Liver (tissue), 9 donors: ENCODE data around the gene MAPK1. TPM values are rescaled to one million over a fixed set of nuclear protein-coding genes. Genes with fewer than 3 reads are reported as not detected.

Experiments
- DNase-seq: peaks from one replicate; pipeline ENCODE4 v3.0.0-alpha.2; 2017; ENCODE audit warnings: low spot score
- H3K27ac ChIP-seq, 2 donors: one replicate each; pipeline ENCODE4 v1.7.0; 2013; ENCODE audit warnings: inconsistent platforms in 2 of 2, low read length in 2 of 2, control low read depth in 1 of 2, low read depth in 1 of 2, mild to moderate bottlenecking in 1 of 2
- H3K27me3 ChIP-seq, 4 donors: one replicate each; pipeline versions ENCODE4 v1.6.1 to v1.7.0; 2013; ENCODE audit warnings: low read length in 3 of 4, inconsistent platforms in 1 of 4, mild to moderate bottlenecking in 1 of 4, moderate library complexity in 1 of 4; ENCODE audit not compliant: control insufficient read depth in 4 of 4, insufficient read depth in 4 of 4
- H3K36me3 ChIP-seq, 4 donors: one replicate each; pipeline versions ENCODE4 v1.6.1 to v1.7.0; 2013; ENCODE audit warnings: low read length in 3 of 4, mild to moderate bottlenecking in 3 of 4, low read depth in 1 of 4, moderate library complexity in 1 of 4; ENCODE audit not compliant: control insufficient read depth in 4 of 4, insufficient read depth in 3 of 4
- H3K4me1 ChIP-seq, 4 donors: one replicate each; pipeline versions ENCODE4 v1.6.1 to v1.7.0; 2013; ENCODE audit warnings: low read length in 3 of 4, mild to moderate bottlenecking in 3 of 4, moderate library complexity in 1 of 4; ENCODE audit not compliant: control insufficient read depth in 4 of 4, insufficient read depth in 4 of 4
- H3K4me3 ChIP-seq, 3 donors: one replicate each; pipeline versions ENCODE4 v1.6.1 to v1.7.0; 2013; ENCODE audit warnings: low read length in 3 of 3, control low read depth in 1 of 3, low read depth in 1 of 3, mild to moderate bottlenecking in 1 of 3
- H3K9ac ChIP-seq, 2 donors: one replicate each; pipeline ENCODE4 v1.7.0; 2013; ENCODE audit warnings: low read length in 2 of 2, mild to moderate bottlenecking in 2 of 2, moderate library complexity in 2 of 2, control low read depth in 1 of 2, low read depth in 1 of 2
- H3K9me3 ChIP-seq, 4 donors: one replicate each; pipeline versions ENCODE4 v1.6.1 to v1.7.0; 2013; ENCODE audit warnings: low read length in 3 of 4; ENCODE audit not compliant: control insufficient read depth in 4 of 4
- EGR1 ChIP-seq, 2 donors: IDR thresholded peaks; 2 replicates each; pipeline ENCODE4 v1.6.1; 2016 to 2018; ENCODE audit warnings: antibody characterized with exemption in 2 of 2, low read depth in 2 of 2
- FOXA1 ChIP-seq: IDR thresholded peaks from 2 replicates; pipeline ENCODE4 v1.6.1; 2016; ENCODE audit warnings: antibody characterized with exemption
- FOXA2 ChIP-seq: IDR thresholded peaks from 2 replicates; pipeline ENCODE4 v1.6.1; 2016; ENCODE audit warnings: antibody characterized with exemption
- GABPA ChIP-seq, 2 donors: IDR thresholded peaks in 1 of 2; conservative IDR thresholded peaks in 1 of 2; 2 replicates each; pipeline ENCODE4 v1.6.1; 2016; ENCODE audit warnings: antibody characterized with exemption in 2 of 2, mild to moderate bottlenecking in 1 of 2, moderate library complexity in 1 of 2
- HNF4A ChIP-seq, 2 donors: conservative IDR thresholded peaks; 2 replicates each; pipeline ENCODE4 v1.6.1; 2016; ENCODE audit warnings: antibody characterized with exemption in 2 of 2, mild to moderate bottlenecking in 2 of 2
- HNF4G ChIP-seq: IDR thresholded peaks from 2 replicates; pipeline ENCODE4 v1.6.1; 2016; ENCODE audit warnings: antibody characterized with exemption
- JUND ChIP-seq, 2 donors: IDR thresholded peaks; 2 replicates each; pipeline ENCODE4 v1.6.1; 2016; ENCODE audit warnings: antibody characterized with exemption in 2 of 2
- NR2F2 ChIP-seq: IDR thresholded peaks from 2 replicates; pipeline ENCODE4 v1.6.1; 2016; ENCODE audit warnings: antibody characterized with exemption
- RAD21 ChIP-seq, 2 donors: IDR thresholded peaks; 2 replicates each; pipeline ENCODE4 v1.6.1; 2016; ENCODE audit warnings: antibody characterized with exemption in 2 of 2, mild to moderate bottlenecking in 2 of 2
- RXRA ChIP-seq, 2 donors: IDR thresholded peaks; 2 replicates each; pipeline ENCODE4 v1.6.1; 2017 to 2018; ENCODE audit warnings: antibody characterized with exemption in 2 of 2, mild to moderate bottlenecking in 1 of 2
- SP1 ChIP-seq: IDR thresholded peaks from 2 replicates; pipeline ENCODE4 v1.6.1; 2018; ENCODE audit warnings: antibody characterized with exemption, mild to moderate bottlenecking
- TAF1 ChIP-seq: conservative IDR thresholded peaks from 2 replicates; pipeline ENCODE4 v1.6.1; 2016; ENCODE audit warnings: antibody characterized with exemption, mild to moderate bottlenecking
- YY1 ChIP-seq: IDR thresholded peaks from 2 replicates; pipeline ENCODE4 v1.6.1; 2016; ENCODE audit warnings: antibody characterized with exemption, mild to moderate bottlenecking
- WGBS: extraction: QIAGEN DNeasy Blood & Tissue Kit; methylation state at CpG from one replicate; pipeline ENCODE4 v1.1.7; 2013; 5-methylcytosine and 5-hydroxymethylcytosine counted together
- polyA plus RNA-seq, 2 donors: library from polyadenylated mRNA; stranded (reverse) in 1 of 2; unstranded in 1 of 2; fragments of 200-250 nt in 1 of 2; fragments of >200 nt in 1 of 2; fragmentation: Nextera tagmentation in 1 of 2; extraction: Ambion mirVana in 1 of 2; gene quantifications; one replicate each; pipeline versions ENCODE4 v1.2.1 to v1.2.3, GENCODE V29; 2013 to 2015
- total RNA-seq, 2 donors: library from RNA; depleted of rRNA; stranded (reverse); fragments of >200 nt; gene quantifications; one replicate each; pipeline ENCODE4 v1.2.3, GENCODE V29; 2014
- TF ChIP-seq, protein P1 (sequence below): IDR thresholded peaks from 2 replicates; pipeline ENCODE4 v1.6.1; 2016; ENCODE audit warnings: antibody characterized with exemption
- TF ChIP-seq, protein P2 (sequence below): fragments of 150-350 bp; IDR thresholded peaks from 2 replicates; pipeline ENCODE4 v1.5.1; 2017; ENCODE audit warnings: improper control_type of control experiment, low read depth, low read length; ENCODE audit not compliant: missing input control
- TF ChIP-seq, protein P3 (sequence below): IDR thresholded peaks from 2 replicates; pipeline ENCODE4 v1.6.1; 2016; ENCODE audit warnings: antibody characterized with exemption, mild to moderate bottlenecking
- TF ChIP-seq, protein P4 (sequence below): IDR thresholded peaks from 2 replicates; pipeline ENCODE4 v1.6.1; 2016; ENCODE audit warnings: antibody characterized with exemption
- donor health status: healthy.
- donor health status: healthy.
- donor health status: healthy.
- donor health status: healthy.
- donor health status: healthy.

MAPK1 gene
- total and polyA plus RNA-seq, 4 donors: 8.3 to 31.8 (median 22.8) TPM

DNA sequence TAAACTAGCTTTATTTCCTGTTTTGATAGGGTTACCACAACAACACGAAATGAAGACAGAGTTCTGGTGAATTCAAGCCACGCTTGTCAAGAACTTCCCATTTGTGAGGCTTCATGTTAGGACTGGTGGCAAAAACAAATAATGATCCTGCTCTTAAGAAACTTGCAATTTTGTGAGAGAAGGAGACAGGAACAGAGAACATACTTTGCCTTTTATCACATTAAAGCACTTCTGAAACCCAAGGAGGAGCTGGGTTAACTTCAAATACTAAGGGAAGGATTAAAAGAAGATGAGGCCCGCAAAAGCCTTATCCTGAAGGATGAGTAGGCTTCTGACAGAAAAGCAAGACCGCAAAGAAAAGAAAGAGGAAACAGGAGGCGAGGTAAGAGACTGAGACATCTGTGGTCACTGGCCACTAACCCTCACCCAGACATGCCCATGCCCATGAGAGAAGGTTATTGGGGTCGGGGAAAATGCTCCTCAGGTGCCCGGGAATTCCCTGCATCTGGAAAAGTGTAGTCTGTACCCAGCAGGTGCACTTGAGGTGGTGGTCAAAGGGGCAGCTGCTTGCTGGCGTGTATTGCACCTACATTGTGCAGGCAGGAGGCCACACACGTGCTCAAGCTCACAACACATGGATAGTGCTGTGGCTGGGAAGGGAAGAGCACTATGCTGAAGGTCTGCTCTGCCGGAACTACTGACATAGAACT, 50.5 kb downstream of the MAPK1 start (continued):
- no peak for TF ChIP-seq HNF4A (conservative IDR thresholded peaks at IDR 0.05)
- no peak for TF ChIP-seq YY1

DNA sequence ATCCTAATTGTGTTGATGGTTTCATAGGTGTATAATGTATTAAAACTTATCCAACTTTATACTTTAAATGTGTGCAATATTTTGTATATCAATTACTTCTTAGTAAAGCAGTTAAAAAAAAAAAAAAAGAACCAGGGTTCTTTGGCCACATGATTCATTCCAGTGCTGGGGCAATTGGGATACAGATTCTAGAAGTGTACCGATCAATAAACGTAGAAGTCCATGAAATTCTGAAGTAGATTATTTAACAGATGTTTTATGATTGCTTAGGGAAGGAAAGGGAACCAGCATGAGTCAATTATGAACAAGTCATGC, 51.0 kb downstream of the MAPK1 start:
- peaks cover 3 to 6% (median 3%) of the 10 kb centered on the region in 4 donors for H3K4me1 ChIP-seq
- H3K9me3 ChIP-seq: no peaks in the 10 kb centered on the region
- H3K27ac ChIP-seq: peak overlapping the region; percentile 42 to 65
- TF ChIP-seq FOXA2 (no peak), NR2F2 (no peak), YY1 (no peak), EGR1 (IDR thresholded peaks at IDR 0.05; ENCODE audit: low read depth in 2 of 2) (no peak), JUND (IDR thresholded peaks at IDR 0.05) (no peak), GABPA (IDR thresholded peaks at IDR 0.05 in 1 of 2, conservative IDR thresholded peaks at IDR 0.05 in 1 of 2) (no peak), HNF4A (conservative IDR thresholded peaks at IDR 0.05) (no peak), FOXA1 (no peak), RAD21 (IDR thresholded peaks at IDR 0.05) (no peak), RXRA (IDR thresholded peaks at IDR 0.05) (no peak), SP1 (no peak), HNF4G (no peak), TAF1 (no peak)
- TF ChIP-seq, protein P1, sequence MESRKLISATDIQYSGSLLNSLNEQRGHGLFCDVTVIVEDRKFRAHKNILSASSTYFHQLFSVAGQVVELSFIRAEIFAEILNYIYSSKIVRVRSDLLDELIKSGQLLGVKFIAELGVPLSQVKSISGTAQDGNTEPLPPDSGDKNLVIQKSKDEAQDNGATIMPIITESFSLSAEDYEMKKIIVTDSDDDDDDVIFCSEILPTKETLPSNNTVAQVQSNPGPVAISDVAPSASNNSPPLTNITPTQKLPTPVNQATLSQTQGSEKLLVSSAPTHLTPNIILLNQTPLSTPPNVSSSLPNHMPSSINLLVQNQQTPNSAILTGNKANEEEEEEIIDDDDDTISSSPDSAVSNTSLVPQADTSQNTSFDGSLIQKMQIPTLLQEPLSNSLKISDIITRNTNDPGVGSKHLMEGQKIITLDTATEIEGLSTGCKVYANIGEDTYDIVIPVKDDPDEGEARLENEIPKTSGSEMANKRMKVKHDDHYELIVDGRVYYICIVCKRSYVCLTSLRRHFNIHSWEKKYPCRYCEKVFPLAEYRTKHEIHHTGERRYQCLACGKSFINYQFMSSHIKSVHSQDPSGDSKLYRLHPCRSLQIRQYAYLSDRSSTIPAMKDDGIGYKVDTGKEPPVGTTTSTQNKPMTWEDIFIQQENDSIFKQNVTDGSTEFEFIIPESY: no peak
- TF ChIP-seq, protein P2, sequence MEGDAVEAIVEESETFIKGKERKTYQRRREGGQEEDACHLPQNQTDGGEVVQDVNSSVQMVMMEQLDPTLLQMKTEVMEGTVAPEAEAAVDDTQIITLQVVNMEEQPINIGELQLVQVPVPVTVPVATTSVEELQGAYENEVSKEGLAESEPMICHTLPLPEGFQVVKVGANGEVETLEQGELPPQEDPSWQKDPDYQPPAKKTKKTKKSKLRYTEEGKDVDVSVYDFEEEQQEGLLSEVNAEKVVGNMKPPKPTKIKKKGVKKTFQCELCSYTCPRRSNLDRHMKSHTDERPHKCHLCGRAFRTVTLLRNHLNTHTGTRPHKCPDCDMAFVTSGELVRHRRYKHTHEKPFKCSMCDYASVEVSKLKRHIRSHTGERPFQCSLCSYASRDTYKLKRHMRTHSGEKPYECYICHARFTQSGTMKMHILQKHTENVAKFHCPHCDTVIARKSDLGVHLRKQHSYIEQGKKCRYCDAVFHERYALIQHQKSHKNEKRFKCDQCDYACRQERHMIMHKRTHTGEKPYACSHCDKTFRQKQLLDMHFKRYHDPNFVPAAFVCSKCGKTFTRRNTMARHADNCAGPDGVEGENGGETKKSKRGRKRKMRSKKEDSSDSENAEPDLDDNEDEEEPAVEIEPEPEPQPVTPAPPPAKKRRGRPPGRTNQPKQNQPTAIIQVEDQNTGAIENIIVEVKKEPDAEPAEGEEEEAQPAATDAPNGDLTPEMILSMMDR: no peak
- TF ChIP-seq, protein P3, sequence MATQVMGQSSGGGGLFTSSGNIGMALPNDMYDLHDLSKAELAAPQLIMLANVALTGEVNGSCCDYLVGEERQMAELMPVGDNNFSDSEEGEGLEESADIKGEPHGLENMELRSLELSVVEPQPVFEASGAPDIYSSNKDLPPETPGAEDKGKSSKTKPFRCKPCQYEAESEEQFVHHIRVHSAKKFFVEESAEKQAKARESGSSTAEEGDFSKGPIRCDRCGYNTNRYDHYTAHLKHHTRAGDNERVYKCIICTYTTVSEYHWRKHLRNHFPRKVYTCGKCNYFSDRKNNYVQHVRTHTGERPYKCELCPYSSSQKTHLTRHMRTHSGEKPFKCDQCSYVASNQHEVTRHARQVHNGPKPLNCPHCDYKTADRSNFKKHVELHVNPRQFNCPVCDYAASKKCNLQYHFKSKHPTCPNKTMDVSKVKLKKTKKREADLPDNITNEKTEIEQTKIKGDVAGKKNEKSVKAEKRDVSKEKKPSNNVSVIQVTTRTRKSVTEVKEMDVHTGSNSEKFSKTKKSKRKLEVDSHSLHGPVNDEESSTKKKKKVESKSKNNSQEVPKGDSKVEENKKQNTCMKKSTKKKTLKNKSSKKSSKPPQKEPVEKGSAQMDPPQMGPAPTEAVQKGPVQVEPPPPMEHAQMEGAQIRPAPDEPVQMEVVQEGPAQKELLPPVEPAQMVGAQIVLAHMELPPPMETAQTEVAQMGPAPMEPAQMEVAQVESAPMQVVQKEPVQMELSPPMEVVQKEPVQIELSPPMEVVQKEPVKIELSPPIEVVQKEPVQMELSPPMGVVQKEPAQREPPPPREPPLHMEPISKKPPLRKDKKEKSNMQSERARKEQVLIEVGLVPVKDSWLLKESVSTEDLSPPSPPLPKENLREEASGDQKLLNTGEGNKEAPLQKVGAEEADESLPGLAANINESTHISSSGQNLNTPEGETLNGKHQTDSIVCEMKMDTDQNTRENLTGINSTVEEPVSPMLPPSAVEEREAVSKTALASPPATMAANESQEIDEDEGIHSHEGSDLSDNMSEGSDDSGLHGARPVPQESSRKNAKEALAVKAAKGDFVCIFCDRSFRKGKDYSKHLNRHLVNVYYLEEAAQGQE: no peak
- TF ChIP-seq, protein P4, sequence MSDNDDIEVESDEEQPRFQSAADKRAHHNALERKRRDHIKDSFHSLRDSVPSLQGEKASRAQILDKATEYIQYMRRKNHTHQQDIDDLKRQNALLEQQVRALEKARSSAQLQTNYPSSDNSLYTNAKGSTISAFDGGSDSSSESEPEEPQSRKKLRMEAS: no peak
- no peak overlapping the region for H3K4me3 ChIP-seq
- H3K27me3 ChIP-seq: no peaks in the 10 kb centered on the region
- no peak for DNase-seq
- no peak overlapping the region for H3K9ac ChIP-seq
- WGBS: 58% methylated on average over 2 of the region's 2 CpGs
- no peaks in the 10 kb centered on the region for H3K36me3 ChIP-seq
